ENCODE data around the gene RC3H2.
"Not testable (repeated sequence)": the region's sequence is repeated elsewhere in the genome, so short reads cannot be mapped to it uniquely, and the experiment has no call there.

RC3H2 gene

GRCh38 chr9:122841501-122841900, 63.7 kb downstream of the RC3H2 start:
- no peak for TF ChIP-seq CTCF (IDR thresholded peaks at IDR 0.05; ENCODE audit: low read depth, low read length)
- DNase-seq (ENCODE audit: extremely low read depth, low read depth): no peak

GRCh38 chr9:122838441-122838840, 66.7 kb downstream of the RC3H2 start:
- DNase-seq (ENCODE audit: extremely low read depth, low read depth): not testable (repeated sequence)

- no peak for DNase-seq (ENCODE audit: extremely low read depth, low read depth)
- TF ChIP-seq CTCF (IDR thresholded peaks at IDR 0.05; ENCODE audit: low read depth, low read length): no peak
Observed at GRCh38 chr9:122837266-122837850, 67.8 kb downstream of the RC3H2 start.

GRCh38 chr9:122835313-122835731, 69.8 kb downstream of the RC3H2 start:
- peak; percentile 0; the same call in 1 of the 2 replicates for TF ChIP-seq CTCF (IDR thresholded peaks at IDR 0.05; ENCODE audit: low read depth, low read length)
- no peak for DNase-seq (ENCODE audit: extremely low read depth, low read depth)

- no peak for TF ChIP-seq CTCF (IDR thresholded peaks at IDR 0.05; ENCODE audit: low read depth, low read length)
- DNase-seq (ENCODE audit: extremely low read depth, low read depth): no peak
Observed at GRCh38 chr9:122832194-122832593, 73.0 kb downstream of the RC3H2 start.

GRCh38 chr9:122828965-122829284, 76.2 kb downstream of the RC3H2 start:
- DNase-seq (ENCODE audit: extremely low read depth, low read depth): not testable (repeated sequence)

- no peak for DNase-seq (ENCODE audit: extremely low read depth, low read depth)
Observed at GRCh38 chr9:122827761-122828093, 77.4 kb downstream of the RC3H2 start.

GRCh38 chr9:122822938-122823337, 82.2 kb downstream of the RC3H2 start:
- DNase-seq (ENCODE audit: extremely low read depth, low read depth): no peak
- no peak for TF ChIP-seq CTCF (IDR thresholded peaks at IDR 0.05; ENCODE audit: low read depth, low read length)

More at GRCh38 chr9:122827761-122828093, 77.4 kb downstream of the RC3H2 start:
- TF ChIP-seq CTCF (IDR thresholded peaks at IDR 0.05; ENCODE audit: low read depth, low read length): no peak
